HFFc6 (cell line): ENCODE measurements around the gene EID2. TPM values are rescaled to one million over a fixed set of nuclear protein-coding genes. Genes with fewer than 3 reads are reported as not detected.

Experiments used
- DNase-seq: peaks from one replicate; pipeline ENCODE4 v3.0.0-alpha.2; 2018
- H3K27ac Mint-ChIP-seq: 2 replicates; pipeline ENCODE4 v1.8.0; 2020; ENCODE audit warnings: mild to moderate bottlenecking, mixed read lengths
- H3K27me3 Mint-ChIP-seq: 2 replicates; pipeline ENCODE4 v1.8.0; 2021; ENCODE audit warnings: mild to moderate bottlenecking, moderate library complexity, mixed read lengths; ENCODE audit not compliant: insufficient read depth
- H3K36me3 Mint-ChIP-seq: 2 replicates; pipeline ENCODE4 v1.8.0; 2021; ENCODE audit warnings: low read depth, mixed read lengths
- H3K4me1 Mint-ChIP-seq: 2 replicates; pipeline ENCODE4 v1.8.0; 2020; ENCODE audit warnings: low read depth, mixed read lengths
- H3K4me3 Mint-ChIP-seq: 2 replicates; pipeline ENCODE4 v1.8.0; 2020; ENCODE audit warnings: mild to moderate bottlenecking, moderate library complexity, mixed read lengths
- H3K9me3 Mint-ChIP-seq: 2 replicates; pipeline ENCODE4 v1.8.0; 2020; ENCODE audit warnings: mild to moderate bottlenecking, mixed read lengths
- CTCF ChIP-seq: fragments of 200-600 bp; sonication (generic); IDR thresholded peaks from 2 replicates; pipeline ENCODE4 v1.5.0; 2021; ENCODE audit warnings: antibody characterized with exemption, mild to moderate bottlenecking
- total RNA-seq, 6 experiments: library from RNA; stranded (reverse); fragmentation: NEBNext Ultra II Directional; extraction: Animal tissue kit (Norgen Biotek cat#: 25700); gene quantifications; 2 replicates in 1 of 6; 3 replicates in 5 of 6; pipeline ENCODE4 v1.2.3, GENCODE V29; 2021

Gene EID2
- total RNA-seq, 6 experiments from 2014 or later: 18.4 to 23.4 (median 19.0) TPM

GRCh38 chr19:39525205-39525604 lies 14.8 kb downstream of the EID2 start:
- no peak for DNase-seq
- Mint-ChIP-seq H3K36me3 (no peaks in the 10 kb centered on the region), H3K27me3 (no peaks in the 10 kb centered on the region; the same call in 1 of the 2 replicates), H3K4me3 (no peak overlapping the region), H3K27ac (no peak overlapping the region), H3K9me3 (no peaks in the 10 kb centered on the region), H3K4me1 (no peaks in the 10 kb centered on the region)
- TF ChIP-seq CTCF: no peak

- H3K4me3 Mint-ChIP-seq: no peak overlapping the region
- no peaks in the 10 kb centered on the region; the same call in 1 of the 2 replicates for H3K27me3 Mint-ChIP-seq
- no peak for DNase-seq
- H3K36me3 Mint-ChIP-seq: no peaks in the 10 kb centered on the region
- H3K9me3 Mint-ChIP-seq: no peaks in the 10 kb centered on the region
- TF ChIP-seq CTCF: no peak
- no peaks in the 10 kb centered on the region for H3K4me1 Mint-ChIP-seq
- H3K27ac Mint-ChIP-seq: no peak overlapping the region
Measured at GRCh38 chr19:39524495-39524894, 15.5 kb downstream of the EID2 start.

- DNase-seq: no peak
- Mint-ChIP-seq H3K27ac (no peak overlapping the region), H3K36me3 (no peaks in the 10 kb centered on the region), H3K4me1 (no peaks in the 10 kb centered on the region), H3K9me3 (peaks cover 4% of the 10 kb centered on the region; the same call in 1 of the 2 replicates), H3K27me3 (peaks cover 25% of the 10 kb centered on the region), H3K4me3 (no peak overlapping the region)
- TF ChIP-seq CTCF: no peak
Measured at GRCh38 chr19:39520541-39521484, 19.1 kb downstream of the EID2 start.

- TF ChIP-seq CTCF: no peak
- 0 out of 2 replicates have a peak, but pooled peaks cover 4% of the 10 kb centered on the region for H3K36me3 Mint-ChIP-seq
- H3K27me3 Mint-ChIP-seq: peaks cover 36% of the 10 kb centered on the region
- no peak overlapping the region for H3K4me3 Mint-ChIP-seq
- H3K4me1 Mint-ChIP-seq: no peaks in the 10 kb centered on the region
- peaks cover 4% of the 10 kb centered on the region; the same call in 1 of the 2 replicates for H3K9me3 Mint-ChIP-seq
- no peak overlapping the region for H3K27ac Mint-ChIP-seq
- DNase-seq: no peak
Measured at GRCh38 chr19:39518975-39519374, 21.0 kb downstream of the EID2 start.

- Mint-ChIP-seq H3K27ac (no peak overlapping the region), H3K4me3 (no peak overlapping the region), H3K27me3 (peaks cover 41% of the 10 kb centered on the region), H3K9me3 (peaks cover 4% of the 10 kb centered on the region; the same call in 1 of the 2 replicates), H3K4me1 (no peaks in the 10 kb centered on the region), H3K36me3 (0 out of 2 replicates have a peak, but pooled peaks cover 4% of the 10 kb centered on the region)
- DNase-seq: no peak
- no peak for TF ChIP-seq CTCF
Measured at GRCh38 chr19:39518458-39518857, 21.5 kb downstream of the EID2 start.
